Islet precursor cell (in vitro differentiated cells): ENCODE measurements around the gene OR5F1.

ENCODE experiments used
- DNase-seq: peaks from one replicate; pipeline ENCODE4 v3.0.0-alpha.2; 2018

Gene OR5F1

DNA sequence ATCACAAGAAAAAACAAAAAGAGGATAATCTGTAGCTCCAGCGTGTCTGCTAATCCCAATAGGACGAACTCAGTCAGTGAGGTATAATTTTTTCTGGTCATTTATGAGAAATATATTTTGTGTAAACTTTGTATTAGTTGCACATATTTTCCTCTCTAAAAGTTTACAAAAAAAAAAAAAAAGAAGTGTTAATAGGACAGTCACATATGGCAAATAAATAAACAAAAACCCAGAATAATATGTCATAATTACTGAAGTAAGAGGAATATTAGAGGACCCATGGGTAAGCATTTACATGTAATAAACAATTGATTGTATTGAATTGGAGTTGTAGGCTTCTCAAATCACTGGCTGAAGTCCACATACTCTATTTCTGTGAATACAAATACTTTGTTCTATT is at the start of gene OR5F1:
Gene OR5F1 (minus strand): TSS at position 101 of the 400 bp plus-strand sequence. CDS start 0 bp downstream, at position 101.
- no peak for DNase-seq

DNA sequence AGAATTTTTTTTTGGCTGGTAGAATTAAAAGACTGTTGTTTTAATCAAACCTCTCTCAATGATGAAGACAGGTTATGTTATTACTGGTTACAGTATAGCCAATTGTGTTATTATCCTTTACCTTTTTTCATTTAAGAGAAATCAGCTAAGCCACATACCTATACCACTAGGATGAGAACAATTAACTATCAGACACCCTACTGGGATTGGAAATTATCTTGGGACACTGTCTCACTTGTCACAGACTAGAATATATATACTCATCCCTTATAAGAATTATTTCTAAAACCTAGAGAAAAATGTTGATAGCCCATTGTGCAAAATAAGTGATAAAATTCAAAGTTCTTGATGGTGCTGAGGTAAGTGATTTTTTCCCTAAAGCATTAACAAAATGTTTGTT is 32.9 kb upstream of the OR5F1 start, which contains the start of gene OR5AS1:
Gene OR5AS1 (plus strand): TSS at position 301 of the 400 bp plus-strand sequence. CDS start 2,765 bp downstream, outside the sequence.
- DNase-seq: no peak

DNA sequence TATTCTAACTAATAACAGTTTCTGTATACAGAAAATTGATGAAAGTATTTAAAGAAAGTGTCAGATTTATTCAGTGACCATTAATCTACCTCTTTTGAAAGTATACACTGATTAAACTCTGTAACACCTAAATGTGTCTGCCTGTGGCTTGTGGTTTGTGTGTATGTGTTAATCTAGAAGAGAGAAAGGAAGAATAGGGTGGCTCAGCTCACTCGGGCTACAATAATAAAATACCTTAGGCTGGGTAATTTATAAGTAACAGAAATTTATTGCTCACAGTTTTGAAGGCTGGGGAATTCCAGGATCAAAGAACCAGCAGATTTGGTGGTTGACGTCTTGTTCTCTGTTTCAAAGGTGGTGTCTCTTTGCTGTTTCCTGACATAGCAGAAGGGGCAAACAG is 19.4 kb upstream of the OR5F1 start:
- DNase-seq: no peak

DNA sequence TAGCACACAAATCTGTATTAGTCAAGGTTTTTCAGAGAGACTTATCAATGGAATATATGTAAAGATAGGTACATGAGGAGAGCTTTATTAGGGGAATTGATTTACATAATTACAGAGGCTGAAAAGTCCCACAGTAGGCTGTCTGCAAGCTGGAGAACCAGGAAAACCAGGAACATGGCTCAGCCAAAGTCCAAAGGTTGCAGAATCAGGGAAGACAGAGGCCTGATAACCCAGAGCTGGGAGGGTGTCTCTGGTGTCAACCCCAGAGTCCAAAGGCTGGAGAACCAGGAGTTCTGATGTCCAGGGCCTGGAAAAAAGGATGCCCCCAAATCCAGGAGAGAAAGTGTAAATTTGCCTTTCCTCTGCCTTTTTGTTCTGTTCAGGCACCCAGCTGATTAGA is 16.3 kb upstream of the OR5F1 start:
- DNase-seq: no peak

DNA sequence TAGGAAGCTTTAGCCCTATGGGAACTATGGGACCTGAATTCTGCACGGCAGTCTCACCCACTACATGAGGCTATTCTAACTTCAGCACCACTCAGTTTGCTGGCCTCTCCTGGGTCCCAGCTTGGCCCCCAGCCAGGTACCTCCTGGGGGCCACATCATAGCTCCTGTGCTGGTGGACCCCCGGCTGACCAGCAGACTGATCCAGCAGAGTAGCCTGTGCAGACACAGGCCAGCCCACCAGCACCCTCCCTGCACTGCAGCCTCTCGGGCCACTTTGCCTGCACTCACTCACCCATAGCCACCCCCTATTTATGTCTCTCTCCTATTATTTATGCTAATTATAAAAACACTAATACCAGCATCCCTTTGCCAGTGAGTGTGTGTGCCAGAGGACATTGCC is 23.5 kb downstream of the OR5F1 start:
- DNase-seq: no peak

DNA sequence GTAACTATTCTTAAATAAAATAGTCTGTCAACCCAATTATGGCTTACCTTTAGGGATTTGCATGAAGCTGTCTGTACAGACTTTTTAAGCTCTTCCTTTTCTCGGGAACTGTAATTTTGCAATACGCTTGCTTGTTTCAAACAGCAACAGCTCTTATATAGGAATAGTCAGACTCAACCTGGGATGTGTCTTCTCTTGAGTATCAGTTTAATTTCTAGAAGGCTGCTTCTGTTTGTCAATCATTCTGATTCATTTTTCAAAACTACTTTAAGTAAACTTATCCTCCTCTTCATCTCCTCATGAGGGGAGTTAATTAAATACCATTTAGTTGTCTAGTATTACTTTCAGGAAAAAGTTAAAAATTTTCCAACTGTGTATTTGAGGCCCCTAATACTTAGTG is 24.6 kb downstream of the OR5F1 start, which contains the start of gene OR10AG1:
Gene OR10AG1 (minus strand): TSS at position 101 of the 400 bp plus-strand sequence. CDS start 38 bp downstream, at position 63.
- DNase-seq: no peak

DNA sequence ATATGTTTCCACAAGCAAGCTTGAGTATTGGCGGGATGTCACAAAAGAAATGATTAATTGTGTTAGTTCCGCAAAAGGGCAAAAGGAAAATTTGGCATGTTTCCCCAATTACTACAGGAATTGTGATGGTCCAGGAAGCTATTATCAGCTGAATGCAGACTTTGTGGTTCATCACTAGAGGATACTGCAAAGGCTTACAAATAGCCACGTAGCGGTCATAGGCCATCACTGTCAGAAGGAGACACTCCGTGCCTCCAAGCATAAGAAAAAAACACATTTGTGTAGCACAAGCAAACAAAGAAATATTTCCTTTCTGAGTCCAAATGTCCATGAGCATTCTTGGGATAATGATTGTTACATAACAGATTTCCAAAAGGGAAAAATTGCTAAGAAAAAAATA is 26.5 kb downstream of the OR5F1 start:
- DNase-seq: no peak

DNA sequence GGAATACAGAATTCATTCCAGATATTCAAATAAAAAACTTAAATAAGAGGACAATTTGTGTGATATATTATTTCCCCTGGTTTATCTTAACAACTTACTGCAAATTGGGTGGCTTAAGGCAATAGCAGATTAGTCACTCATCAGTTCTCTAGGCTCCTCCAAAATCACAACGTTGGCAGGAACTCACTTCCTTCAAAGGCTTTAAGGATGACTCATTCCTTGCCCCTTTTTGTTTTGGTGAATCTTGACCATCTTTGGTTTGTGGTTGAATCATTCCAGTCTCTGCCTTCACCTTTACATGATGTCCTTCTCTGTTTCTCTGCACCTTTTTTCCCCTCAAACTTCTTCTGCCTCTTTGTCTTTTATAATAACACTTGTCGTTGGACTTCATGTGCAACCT is 28.0 kb downstream of the OR5F1 start:
- DNase-seq: peak; percentile 64

DNA sequence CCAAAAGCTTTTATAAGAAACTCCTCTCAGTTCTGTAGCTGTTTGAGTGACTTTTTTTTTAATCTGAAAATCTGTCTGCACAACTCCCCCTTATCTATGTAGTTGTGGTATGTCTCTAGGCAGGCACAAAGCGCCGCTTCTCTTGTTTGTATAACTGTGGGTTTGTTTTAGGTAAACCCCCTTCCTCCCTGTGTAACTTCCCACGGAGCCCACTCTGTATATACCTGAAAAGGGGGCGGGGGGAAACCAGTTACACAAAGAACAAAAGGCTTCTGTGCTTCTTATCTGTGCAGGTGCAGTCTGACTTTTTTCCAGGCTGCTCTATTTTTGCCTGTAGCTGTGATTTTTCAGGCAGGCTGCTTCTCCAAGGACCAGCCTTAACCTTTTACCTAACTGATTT is 37.9 kb downstream of the OR5F1 start:
- peak; percentile 81 for DNase-seq

DNA sequence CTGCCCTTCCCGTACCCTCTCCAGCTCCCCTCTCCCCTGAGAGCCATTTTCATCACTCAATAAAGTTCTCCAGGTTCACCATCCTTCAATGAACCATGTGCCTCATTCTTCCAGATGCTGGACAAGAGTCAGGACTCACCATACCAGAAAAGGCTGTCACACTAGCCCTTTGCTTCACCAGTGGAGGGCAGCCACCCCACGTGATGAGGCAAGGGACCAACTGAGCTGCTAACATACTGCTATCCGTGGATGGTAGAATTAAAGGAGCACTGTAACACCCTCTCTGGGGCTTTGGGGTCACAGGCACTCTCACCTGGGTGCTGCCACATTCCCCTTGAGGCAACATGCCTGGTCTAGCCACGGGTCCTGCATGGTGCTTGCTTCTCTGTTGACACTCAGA is 45.1 kb downstream of the OR5F1 start:
- peak; percentile 60 for DNase-seq
